ENCODE measurements around the gene CAMK1G. TPM values are rescaled to one million over a fixed set of nuclear protein-coding genes. Genes with fewer than 3 reads are reported as not detected.

CAMK1G gene
- total and polyA plus RNA-seq, 2 donors (not counting 1 experiment from before 2014, with no cell fraction given): not detected

DNA sequence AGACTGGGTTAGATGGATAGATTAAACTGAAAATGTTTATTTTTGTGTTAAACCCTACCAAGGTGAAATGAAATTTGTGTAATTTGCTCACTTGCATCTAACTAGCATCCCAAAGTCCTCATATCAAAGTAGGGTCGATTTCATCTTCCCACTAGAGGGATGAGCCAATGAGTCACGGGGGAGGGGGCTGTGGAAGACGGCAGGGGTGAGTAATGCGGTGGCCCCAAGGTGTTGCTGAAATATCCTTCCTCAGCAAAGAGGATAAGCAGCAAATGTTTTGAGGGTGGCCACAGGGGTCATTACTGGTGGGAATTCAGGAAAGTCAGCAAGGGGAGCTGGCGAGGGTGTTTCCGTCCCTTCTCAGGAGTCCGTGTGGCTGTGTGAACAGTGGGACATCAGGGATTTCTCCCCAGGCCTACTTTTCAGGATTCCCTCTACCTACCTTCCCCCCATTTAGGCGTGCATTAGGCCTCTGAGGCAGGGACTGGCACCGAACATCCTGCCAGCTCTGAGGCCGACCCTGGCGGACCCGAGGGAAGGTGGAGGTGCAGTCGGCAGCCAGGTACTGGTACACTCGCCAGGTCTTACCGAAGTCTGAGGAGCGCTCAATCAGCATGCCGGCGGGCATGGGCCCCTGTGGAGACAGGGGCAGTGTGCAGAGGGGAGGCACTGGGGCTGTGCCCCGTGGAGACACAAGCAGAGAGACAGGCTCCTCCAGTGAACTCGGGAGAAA lies 50.7 kb downstream of the CAMK1G start:
- CTCF ChIA-PET: interaction anchor here (0.6 kb wide), 1 partner anchor 202 kb away, joined by 4 read pairs; no protein-coding TSS in a partner anchor
- WGBS (ENCODE audit: insufficient coverage): 95% methylated on average over 16 of the region's 20 CpGs

DNA sequence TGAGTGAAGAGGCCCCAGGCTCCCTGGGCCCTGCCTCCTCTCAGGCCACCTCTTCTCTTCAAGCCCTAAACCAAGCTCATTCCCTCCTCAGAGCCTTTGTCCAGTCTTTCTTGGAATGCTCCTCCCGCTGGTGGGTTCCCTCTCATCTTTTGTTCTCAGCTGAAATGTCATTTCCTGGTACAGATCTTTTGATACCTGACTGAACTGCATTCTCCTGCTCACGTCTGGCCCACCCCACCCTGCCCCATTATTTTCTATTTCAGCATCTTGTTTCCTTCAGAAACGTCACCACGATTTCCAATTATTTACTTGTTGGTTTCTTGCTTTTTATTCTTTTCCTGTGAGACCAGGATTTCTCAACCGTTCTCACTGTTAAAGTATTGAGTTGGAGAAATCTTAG lies 52.3 kb downstream of the CAMK1G start:
- no peaks in the 10 kb centered on the region for H3K27me3 ChIP-seq (replicated peaks in 1 of 4; ENCODE audit: control extremely low read depth in 1 of 4, control insufficient read depth in 3 of 4, insufficient read depth in 4 of 4, low read length in 3 of 4)
- Mint-ChIP-seq H3K9me3 (ENCODE audit: insufficient read depth) (no peaks in the 10 kb centered on the region), H3K27me3 (peaks cover 9% of the 10 kb centered on the region), H3K27ac (no peak overlapping the region), H3K4me3 (no peak overlapping the region), H3K4me1 (peaks cover 3% of the 10 kb centered on the region)
- no peaks in the 10 kb centered on the region for H3K9me3 ChIP-seq (ENCODE audit: control extremely low read depth in 1 of 3, control insufficient read depth in 2 of 3, insufficient read depth in 1 of 3, low read length in 2 of 3)
- ChIA-PET CTCF (no interaction called here), POLR2A (no interaction called here)
- DNase-seq (no peak), ATAC-seq (ENCODE audit: low read depth) (no peak)
- no peak overlapping the region for H2AFZ ChIP-seq (ENCODE audit: insufficient read depth, low read depth, low read length, poor library complexity, severe bottlenecking)
- intact Hi-C loops (cut with micrococcal nuclease): no loop called here
- H3K4me2 ChIP-seq (replicated peaks; ENCODE audit: low read depth, low read length, poor library complexity, severe bottlenecking): no peak overlapping the region
- H3K36me3 ChIP-seq (replicated peaks in 1 of 2; ENCODE audit: control extremely low read depth in 1 of 2, control insufficient read depth in 1 of 2, extremely low read depth in 1 of 2, insufficient read depth in 2 of 2, low read length in 1 of 2): no peaks in the 10 kb centered on the region
- WGBS (ENCODE audit: insufficient coverage): 96% methylated on average over 2 of the region's 5 CpGs
- H3K4me3 ChIP-seq (ENCODE audit: control extremely low read depth in 1 of 5, extremely low read depth in 1 of 5, insufficient read depth in 1 of 5, low read depth in 2 of 5, low read length in 4 of 5): no peak overlapping the region
- H3K27ac ChIP-seq (ENCODE audit: low read length in 2 of 2): no peak overlapping the region
- no peak for TF ChIP-seq EZH2 (IDR thresholded peaks at IDR 0.05; ENCODE audit: borderline replicate concordance, insufficient read depth, low read depth, low read length, poor library complexity, severe bottlenecking)
- TF ChIP-seq, protein P1, sequence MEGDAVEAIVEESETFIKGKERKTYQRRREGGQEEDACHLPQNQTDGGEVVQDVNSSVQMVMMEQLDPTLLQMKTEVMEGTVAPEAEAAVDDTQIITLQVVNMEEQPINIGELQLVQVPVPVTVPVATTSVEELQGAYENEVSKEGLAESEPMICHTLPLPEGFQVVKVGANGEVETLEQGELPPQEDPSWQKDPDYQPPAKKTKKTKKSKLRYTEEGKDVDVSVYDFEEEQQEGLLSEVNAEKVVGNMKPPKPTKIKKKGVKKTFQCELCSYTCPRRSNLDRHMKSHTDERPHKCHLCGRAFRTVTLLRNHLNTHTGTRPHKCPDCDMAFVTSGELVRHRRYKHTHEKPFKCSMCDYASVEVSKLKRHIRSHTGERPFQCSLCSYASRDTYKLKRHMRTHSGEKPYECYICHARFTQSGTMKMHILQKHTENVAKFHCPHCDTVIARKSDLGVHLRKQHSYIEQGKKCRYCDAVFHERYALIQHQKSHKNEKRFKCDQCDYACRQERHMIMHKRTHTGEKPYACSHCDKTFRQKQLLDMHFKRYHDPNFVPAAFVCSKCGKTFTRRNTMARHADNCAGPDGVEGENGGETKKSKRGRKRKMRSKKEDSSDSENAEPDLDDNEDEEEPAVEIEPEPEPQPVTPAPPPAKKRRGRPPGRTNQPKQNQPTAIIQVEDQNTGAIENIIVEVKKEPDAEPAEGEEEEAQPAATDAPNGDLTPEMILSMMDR (IDR thresholded peaks at IDR 0.05): no peak
- H3K9ac ChIP-seq (ENCODE audit: low read length): no peak overlapping the region
- H4K20me1 ChIP-seq (ENCODE audit: control insufficient read depth, insufficient read depth, low read length, poor library complexity, severe bottlenecking): no peaks in the 10 kb centered on the region
- H3K79me2 ChIP-seq (ENCODE audit: control insufficient read depth, insufficient read depth, low read length): no peaks in the 10 kb centered on the region
- no peaks in the 10 kb centered on the region for H3K4me1 ChIP-seq (ENCODE audit: control insufficient read depth in 2 of 2, insufficient read depth in 2 of 2, low read length in 2 of 2)

More for the DNA sequence above, 50.7 kb downstream of the CAMK1G start:
- Histone ChIP-seq H2AFZ (ENCODE audit: insufficient read depth, low read depth, low read length, poor library complexity, severe bottlenecking) (no peak overlapping the region), H3K27ac (ENCODE audit: low read length in 2 of 2) (no peak overlapping the region), H3K79me2 (ENCODE audit: control insufficient read depth, insufficient read depth, low read length) (no peaks in the 10 kb centered on the region), H3K4me1 (ENCODE audit: control insufficient read depth in 2 of 2, insufficient read depth in 2 of 2, low read length in 2 of 2) (no peaks in the 10 kb centered on the region), H3K4me2 (replicated peaks; ENCODE audit: low read depth, low read length, poor library complexity, severe bottlenecking) (no peak overlapping the region), H3K9me3 (ENCODE audit: control extremely low read depth in 1 of 3, control insufficient read depth in 2 of 3, insufficient read depth in 1 of 3, low read length in 2 of 3) (no peaks in the 10 kb centered on the region), H4K20me1 (ENCODE audit: control insufficient read depth, insufficient read depth, low read length, poor library complexity, severe bottlenecking) (no peaks in the 10 kb centered on the region), H3K9ac (ENCODE audit: low read length) (no peak overlapping the region), H3K27me3 (replicated peaks in 1 of 4; ENCODE audit: control extremely low read depth in 1 of 4, control insufficient read depth in 3 of 4, insufficient read depth in 4 of 4, low read length in 3 of 4) (no peaks in the 10 kb centered on the region), H3K36me3 (replicated peaks in 1 of 2; ENCODE audit: control extremely low read depth in 1 of 2, control insufficient read depth in 1 of 2, extremely low read depth in 1 of 2, insufficient read depth in 2 of 2, low read length in 1 of 2) (no peaks in the 10 kb centered on the region), H3K4me3 (ENCODE audit: control extremely low read depth in 1 of 5, extremely low read depth in 1 of 5, insufficient read depth in 1 of 5, low read depth in 2 of 5, low read length in 4 of 5) (no peak overlapping the region)
- DNase-seq (no peak), ATAC-seq (ENCODE audit: low read depth) (no peak)
- no peak for TF ChIP-seq EZH2 (IDR thresholded peaks at IDR 0.05; ENCODE audit: borderline replicate concordance, insufficient read depth, low read depth, low read length, poor library complexity, severe bottlenecking)
- TF ChIP-seq, protein P1 (IDR thresholded peaks at IDR 0.05): no peak
- no peak overlapping the region for H3K4me3 Mint-ChIP-seq
- peaks cover 9% of the 10 kb centered on the region for H3K27me3 Mint-ChIP-seq
- intact Hi-C loops (cut with micrococcal nuclease): no loop called here
- POLR2A ChIA-PET: no interaction called here
- no peaks in the 10 kb centered on the region for H3K9me3 Mint-ChIP-seq (ENCODE audit: insufficient read depth)
- no peak overlapping the region for H3K27ac Mint-ChIP-seq
- peaks cover 3% of the 10 kb centered on the region for H3K4me1 Mint-ChIP-seq
